Measurements from ENCODE around the gene RPS6KB1. TPM values are rescaled to one million over a fixed set of nuclear protein-coding genes. Genes with fewer than 3 reads are reported as not detected.
"Not testable (repeated sequence)": the region's sequence is repeated elsewhere in the genome, so short reads cannot be mapped to it uniquely, and the experiment has no call there.

The RPS6KB1 gene
- total RNA-seq, 1 donor from 2014 or later: 20.3 TPM

DNA sequence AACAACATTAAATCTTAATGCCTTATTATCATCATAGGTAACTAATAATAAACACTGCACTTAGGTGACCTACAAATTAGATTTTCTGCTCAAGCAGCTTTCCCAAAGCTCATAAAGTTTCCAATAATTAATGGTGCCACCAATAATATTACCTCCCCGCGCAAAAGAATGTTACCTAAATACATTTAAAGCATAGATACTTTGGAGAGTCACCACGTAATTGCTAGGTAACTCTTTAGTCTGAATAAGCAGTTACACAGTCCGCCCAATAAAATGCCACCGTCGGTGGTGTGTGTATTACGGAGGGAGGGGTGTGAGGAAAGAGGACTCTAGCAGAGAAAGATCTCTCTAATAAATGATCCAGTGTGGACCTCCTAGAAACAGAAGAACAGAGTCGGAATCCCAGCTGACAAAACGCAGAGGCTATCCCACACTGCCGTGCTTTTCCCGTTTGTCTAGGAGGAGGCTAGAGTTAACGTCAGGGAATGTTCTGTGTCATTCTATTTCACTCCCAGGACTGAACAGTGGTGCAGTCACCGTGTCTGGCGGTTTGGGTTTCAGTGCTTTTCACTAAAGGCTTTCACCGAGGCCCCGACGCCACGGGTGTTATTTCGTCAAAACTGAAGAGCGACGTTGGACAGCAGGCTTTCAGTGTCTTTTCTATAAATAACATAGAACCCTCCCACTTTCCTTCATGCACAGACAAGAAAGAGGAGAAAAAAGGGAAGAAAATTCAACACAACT, 71.0 kb downstream of the RPS6KB1 start:
- intact Hi-C loops (cut with micrococcal nuclease): no loop called here
- Histone ChIP-seq H3K27ac (replicated peaks) (peak overlapping the region; percentile 97), H3K36me3 (peaks cover 16% of the 10 kb centered on the region), H3K4me3 (peak overlapping the region; percentile 92), H3K9me3 (replicated peaks) (no peaks in the 10 kb centered on the region), H3K4me1 (peaks cover 35% of the 10 kb centered on the region), H3K27me3 (ENCODE audit: low read depth) (no peaks in the 10 kb centered on the region)
- peak; percentile 31 for DNase-seq
- TF ChIP-seq, protein P1, sequence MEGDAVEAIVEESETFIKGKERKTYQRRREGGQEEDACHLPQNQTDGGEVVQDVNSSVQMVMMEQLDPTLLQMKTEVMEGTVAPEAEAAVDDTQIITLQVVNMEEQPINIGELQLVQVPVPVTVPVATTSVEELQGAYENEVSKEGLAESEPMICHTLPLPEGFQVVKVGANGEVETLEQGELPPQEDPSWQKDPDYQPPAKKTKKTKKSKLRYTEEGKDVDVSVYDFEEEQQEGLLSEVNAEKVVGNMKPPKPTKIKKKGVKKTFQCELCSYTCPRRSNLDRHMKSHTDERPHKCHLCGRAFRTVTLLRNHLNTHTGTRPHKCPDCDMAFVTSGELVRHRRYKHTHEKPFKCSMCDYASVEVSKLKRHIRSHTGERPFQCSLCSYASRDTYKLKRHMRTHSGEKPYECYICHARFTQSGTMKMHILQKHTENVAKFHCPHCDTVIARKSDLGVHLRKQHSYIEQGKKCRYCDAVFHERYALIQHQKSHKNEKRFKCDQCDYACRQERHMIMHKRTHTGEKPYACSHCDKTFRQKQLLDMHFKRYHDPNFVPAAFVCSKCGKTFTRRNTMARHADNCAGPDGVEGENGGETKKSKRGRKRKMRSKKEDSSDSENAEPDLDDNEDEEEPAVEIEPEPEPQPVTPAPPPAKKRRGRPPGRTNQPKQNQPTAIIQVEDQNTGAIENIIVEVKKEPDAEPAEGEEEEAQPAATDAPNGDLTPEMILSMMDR (IDR thresholded peaks at IDR 0.05; ENCODE audit: borderline replicate concordance): no peak

DNA sequence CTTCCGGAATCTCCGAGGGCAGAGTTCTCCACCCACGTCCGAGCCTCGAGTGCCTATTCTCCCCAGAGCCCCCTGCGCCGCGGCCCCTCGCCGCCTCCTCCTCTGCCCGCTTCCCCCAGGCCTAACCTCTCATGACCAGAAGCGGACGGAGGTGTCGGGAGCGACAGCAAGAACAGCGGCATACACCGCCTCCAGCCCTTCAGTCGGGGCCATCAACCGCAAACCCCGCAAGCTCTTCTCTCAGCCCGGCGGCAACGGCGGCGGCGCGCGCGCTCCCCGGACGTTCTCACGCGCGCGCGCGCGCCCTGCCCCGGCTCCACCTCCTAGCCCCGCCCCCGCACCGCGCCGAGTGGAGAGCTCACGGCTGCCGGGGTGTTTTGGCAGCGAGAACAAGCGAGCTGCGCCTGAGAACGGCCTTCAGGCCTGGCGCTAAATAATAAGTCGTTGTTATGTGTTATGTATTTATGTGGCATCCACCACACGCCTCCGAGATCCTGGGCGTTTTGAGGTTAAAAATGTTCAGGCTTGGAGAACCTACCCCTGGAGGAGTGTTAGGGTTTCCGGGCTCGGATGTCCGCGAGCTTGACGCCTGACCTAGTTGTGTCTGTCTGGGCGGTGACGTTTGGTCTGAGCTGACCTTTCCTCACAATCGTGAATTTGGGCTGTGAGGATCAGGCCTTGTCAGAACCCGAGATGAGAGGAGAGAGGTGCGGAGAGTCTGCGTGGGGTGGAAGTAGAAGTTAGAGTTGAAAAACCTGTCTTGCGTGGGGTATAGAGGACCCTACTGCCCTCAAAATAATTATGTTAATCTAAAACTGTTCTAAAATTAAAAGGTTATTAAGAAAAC, 71.8 kb downstream of the RPS6KB1 start, which contains the start of gene RNFT1:
TSS of gene RNFT1 (minus strand) at position 259 of the 847 bp plus-strand sequence. CDS start at position 182, 77 bp downstream.
- Histone ChIP-seq H3K27ac (replicated peaks) (peak within 1 kb of the TSS; percentile 97), H3K9me3 (replicated peaks) (no peaks in the 10 kb centered on the region), H3K27me3 (ENCODE audit: low read depth) (no peaks in the 10 kb centered on the region), H3K4me1 (peaks cover 35% of the 10 kb centered on the region), H3K36me3 (peaks cover 12% of the 10 kb centered on the region), H3K4me3 (peak within 1 kb of the TSS; percentile 92)
- TF ChIP-seq, protein P1 (IDR thresholded peaks at IDR 0.05; ENCODE audit: borderline replicate concordance): no peak
- peak; percentile 93 for DNase-seq
- intact Hi-C loops (cut with micrococcal nuclease): no loop called here

DNA sequence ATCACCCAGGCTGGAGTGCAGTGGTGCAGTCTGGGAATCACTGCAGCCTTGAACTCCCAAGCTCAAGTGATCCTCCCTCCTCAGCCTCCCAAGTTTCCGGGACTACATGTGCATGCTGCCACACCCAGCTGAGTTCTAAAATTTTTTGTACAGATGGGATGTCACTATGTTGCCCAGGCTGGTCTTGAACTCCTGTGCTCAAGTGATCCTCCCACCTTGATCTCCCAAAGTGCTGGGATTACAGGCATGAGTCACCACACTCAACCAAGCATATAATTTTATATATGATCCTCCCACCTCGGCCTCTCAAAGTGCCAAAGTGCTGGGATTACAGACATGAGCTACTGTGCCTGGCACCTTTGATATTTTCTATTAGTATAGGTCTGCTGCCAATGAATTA, 78.8 kb downstream of the RPS6KB1 start:
- intact Hi-C loops (cut with micrococcal nuclease); H3K36me3 ChIP-seq; H3K4me1 ChIP-seq; H3K27me3 ChIP-seq (ENCODE audit: low read depth); DNase-seq; H3K9me3 ChIP-seq (replicated peaks); H3K4me3 ChIP-seq; H3K27ac ChIP-seq (replicated peaks): not testable (repeated sequence)

GRCh38 chr17:59972778-59973177, 79.9 kb downstream of the RPS6KB1 start:
- no peaks in the 10 kb centered on the region for H3K27me3 ChIP-seq (ENCODE audit: low read depth)

DNA sequence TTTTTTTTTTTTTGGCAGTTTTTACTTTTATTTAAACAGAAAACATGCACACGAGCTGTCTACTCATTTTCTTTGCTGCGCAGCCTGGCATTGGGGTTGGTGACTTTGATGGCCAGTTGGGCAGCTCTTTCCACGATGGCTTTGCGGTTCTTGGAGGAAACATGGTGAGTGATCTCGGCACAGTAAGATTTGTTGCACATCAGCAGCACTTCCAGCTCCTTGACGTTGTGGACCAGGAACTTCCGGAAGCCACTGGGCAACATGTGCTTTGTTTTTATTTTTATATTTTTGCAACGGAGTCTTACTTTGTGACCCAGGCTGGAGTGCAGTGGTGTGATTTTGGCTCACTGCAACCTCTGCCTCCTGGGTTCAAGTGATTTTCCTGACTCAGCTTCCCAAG, 80.6 kb downstream of the RPS6KB1 start:
- H3K27ac ChIP-seq (replicated peaks); H3K27me3 ChIP-seq (ENCODE audit: low read depth); H3K4me1 ChIP-seq; H3K4me3 ChIP-seq; intact Hi-C loops (cut with micrococcal nuclease); H3K36me3 ChIP-seq; H3K9me3 ChIP-seq (replicated peaks); DNase-seq: not testable (repeated sequence)

More at GRCh38 chr17:59972778-59973177, 79.9 kb downstream of the RPS6KB1 start:
- H3K4me3 ChIP-seq: no peak overlapping the region
- no peak overlapping the region for H3K27ac ChIP-seq (replicated peaks)
- DNase-seq: no peak
- no peaks in the 10 kb centered on the region for H3K4me1 ChIP-seq
- TF ChIP-seq, protein P1 (IDR thresholded peaks at IDR 0.05; ENCODE audit: borderline replicate concordance): no peak
- intact Hi-C loops (cut with micrococcal nuclease): no loop called here
- no peaks in the 10 kb centered on the region for H3K36me3 ChIP-seq
- no peaks in the 10 kb centered on the region for H3K9me3 ChIP-seq (replicated peaks)

DNA sequence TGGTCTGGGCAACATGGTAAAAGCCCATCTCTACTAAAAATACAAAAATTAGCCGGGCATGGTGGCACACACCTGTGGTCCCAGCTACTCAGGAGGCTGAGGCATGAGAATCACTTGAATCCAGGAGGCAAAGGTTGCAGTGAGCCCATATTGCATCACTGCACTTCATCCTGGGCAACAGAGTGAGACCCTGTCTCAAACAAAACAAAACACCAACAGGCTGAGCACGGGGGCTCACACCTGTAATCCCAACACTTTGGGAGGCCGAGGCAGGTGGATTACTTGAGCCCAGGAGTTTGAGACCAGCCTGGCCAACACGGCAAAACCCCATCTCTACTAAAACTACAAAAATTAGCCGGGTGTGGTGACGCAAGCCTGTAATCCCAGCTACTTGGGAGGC, 82.2 kb downstream of the RPS6KB1 start:
- H3K9me3 ChIP-seq (replicated peaks); intact Hi-C loops (cut with micrococcal nuclease); H3K36me3 ChIP-seq; H3K27ac ChIP-seq (replicated peaks); H3K4me3 ChIP-seq; DNase-seq; H3K4me1 ChIP-seq; H3K27me3 ChIP-seq (ENCODE audit: low read depth): not testable (repeated sequence)

DNA sequence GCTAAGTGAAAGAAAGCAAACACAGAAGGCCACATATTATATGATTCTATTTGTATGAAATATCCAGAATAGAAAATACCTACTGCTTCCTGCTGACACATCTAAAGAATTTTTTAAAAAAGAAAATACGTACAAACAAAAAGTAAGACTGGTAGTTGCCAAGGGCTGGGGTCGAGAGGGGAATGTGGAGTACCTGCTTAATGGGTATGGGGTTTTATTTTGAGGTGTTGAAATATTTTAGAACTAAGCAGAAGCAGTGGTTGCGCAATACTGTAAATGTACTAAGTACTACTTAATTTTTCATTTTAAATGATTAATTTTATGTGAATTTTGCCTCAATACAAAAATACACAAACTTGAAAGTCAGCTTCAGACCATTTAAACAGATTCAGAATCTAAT, 103.7 kb downstream of the RPS6KB1 start:
- H3K27ac ChIP-seq (replicated peaks); DNase-seq; H3K4me3 ChIP-seq; H3K36me3 ChIP-seq; H3K4me1 ChIP-seq; H3K9me3 ChIP-seq (replicated peaks); intact Hi-C loops (cut with micrococcal nuclease); H3K27me3 ChIP-seq (ENCODE audit: low read depth): not testable (repeated sequence)

Other genes starting within 250 kb of the RPS6KB1 start
- gene PTRH2, start 185.7 kb upstream of the RPS6KB1 start, total RNA-seq: 10.9 TPM
- gene VMP1, start 185.5 kb upstream of the RPS6KB1 start, total RNA-seq: 50.8 TPM
- gene TUBD1, start 178 bp upstream of the RPS6KB1 start, total RNA-seq: 7.8 TPM
- gene RNFT1, start 71.6 kb downstream of the RPS6KB1 start, total RNA-seq: 12.4 TPM
- 13.0 TPM for gene HEATR6, start 185.8 kb downstream of the RPS6KB1 start, total RNA-seq